ENCODE data around the gene IQCH. TPM values are rescaled to one million over a fixed set of nuclear protein-coding genes. Genes with fewer than 3 reads are reported as not detected.
"Not testable (repeated sequence)": the region's sequence is repeated elsewhere in the genome, so short reads cannot be mapped to it uniquely, and the experiment has no call there.

IQCH gene
- total RNA-seq, 2 donors from 2014 or later, result 5.8 to 9.5 TPM

GRCh38 chr15:67420137-67420536 is 165.6 kb downstream of the IQCH start:
- Histone ChIP-seq H3K27me3 (replicated peaks; ENCODE audit: insufficient read depth) (no peaks in the 10 kb centered on the region), H3K4me3 (no peak overlapping the region), H3K4me1 (replicated peaks) (no peaks in the 10 kb centered on the region), H3K9me3 (no peaks in the 10 kb centered on the region), H3K27ac (no peak overlapping the region), H3K36me3 (no peaks in the 10 kb centered on the region)
- 64% methylated on average over 2 of the region's 2 CpGs for WGBS
- TF ChIP-seq CTCF (IDR thresholded peaks at IDR 0.05), result no peak
- TF ChIP-seq POLR2A (IDR thresholded peaks at IDR 0.05), result no peak
- no peak for TF ChIP-seq POLR2AphosphoS5 (IDR thresholded peaks at IDR 0.05)
- DNase-seq (ENCODE audit: low spot score), result no peak
- intact Hi-C loops (cut with DNase I), result no loop called here

GRCh38 chr15:67421105-67421504 is 166.5 kb downstream of the IQCH start:
- 89% methylated on average over 6 of the region's 6 CpGs for WGBS
- H3K27ac ChIP-seq, result no peak overlapping the region
- no peaks in the 10 kb centered on the region for H3K36me3 ChIP-seq
- no peaks in the 10 kb centered on the region for H3K27me3 ChIP-seq (replicated peaks; ENCODE audit: insufficient read depth)
- intact Hi-C loops (cut with DNase I), result no loop called here
- H3K4me3 ChIP-seq, result no peak overlapping the region
- H3K4me1 ChIP-seq (replicated peaks), result no peaks in the 10 kb centered on the region
- TF ChIP-seq POLR2AphosphoS5 (IDR thresholded peaks at IDR 0.05) (no peak), CTCF (IDR thresholded peaks at IDR 0.05) (no peak), POLR2A (IDR thresholded peaks at IDR 0.05) (no peak)
- no peaks in the 10 kb centered on the region for H3K9me3 ChIP-seq
- DNase-seq (ENCODE audit: low spot score), result no peak

- intact Hi-C loops (cut with DNase I), result no loop called here
- Histone ChIP-seq H3K4me3 (no peak overlapping the region), H3K4me1 (replicated peaks) (no peaks in the 10 kb centered on the region), H3K9me3 (no peaks in the 10 kb centered on the region), H3K27me3 (replicated peaks; ENCODE audit: insufficient read depth) (no peaks in the 10 kb centered on the region), H3K27ac (no peak overlapping the region), H3K36me3 (no peaks in the 10 kb centered on the region)
- DNase-seq (ENCODE audit: low spot score), result no peak
- WGBS, result 76% methylated on average over 1 of the region's 1 CpG
- TF ChIP-seq POLR2AphosphoS5 (IDR thresholded peaks at IDR 0.05) (no peak), POLR2A (IDR thresholded peaks at IDR 0.05) (no peak), CTCF (IDR thresholded peaks at IDR 0.05) (no peak)
Observed at GRCh38 chr15:67422296-67422695, 167.7 kb downstream of the IQCH start.

- DNase-seq (ENCODE audit: low spot score), result peak; percentile 10
- Histone ChIP-seq H3K27me3 (replicated peaks; ENCODE audit: insufficient read depth) (no peaks in the 10 kb centered on the region), H3K27ac (no peak overlapping the region), H3K36me3 (no peaks in the 10 kb centered on the region), H3K4me3 (no peak overlapping the region), H3K4me1 (replicated peaks) (no peaks in the 10 kb centered on the region), H3K9me3 (no peaks in the 10 kb centered on the region)
- intact Hi-C loops (cut with DNase I), result loop anchor here (5.0 kb wide), 1 partner anchor 486 kb away; no protein-coding TSS in a partner anchor
- WGBS, result 60% methylated on average over 3 of the region's 3 CpGs
- TF ChIP-seq CTCF (IDR thresholded peaks at IDR 0.05) (peak in 3 of 4 experiments; percentile 47 to 65 (median 62)), POLR2AphosphoS5 (IDR thresholded peaks at IDR 0.05) (no peak), POLR2A (IDR thresholded peaks at IDR 0.05) (no peak)
Observed at GRCh38 chr15:67433495-67434099, 179.0 kb downstream of the IQCH start.

- H3K4me1 ChIP-seq (replicated peaks); DNase-seq (ENCODE audit: low spot score); H3K4me3 ChIP-seq; intact Hi-C loops (cut with DNase I); H3K27ac ChIP-seq; H3K36me3 ChIP-seq; H3K9me3 ChIP-seq; H3K27me3 ChIP-seq (replicated peaks; ENCODE audit: insufficient read depth): not testable (repeated sequence)
- WGBS, result 95% methylated on average over 11 of the region's 13 CpGs
Observed at GRCh38 chr15:67436351-67437250, 182.0 kb downstream of the IQCH start.
